ENCODE results near the gene LIN54.
A peak's percentile ranks its signal among the peaks of the same experiment; 100 is the strongest.

The LIN54 gene

DNA sequence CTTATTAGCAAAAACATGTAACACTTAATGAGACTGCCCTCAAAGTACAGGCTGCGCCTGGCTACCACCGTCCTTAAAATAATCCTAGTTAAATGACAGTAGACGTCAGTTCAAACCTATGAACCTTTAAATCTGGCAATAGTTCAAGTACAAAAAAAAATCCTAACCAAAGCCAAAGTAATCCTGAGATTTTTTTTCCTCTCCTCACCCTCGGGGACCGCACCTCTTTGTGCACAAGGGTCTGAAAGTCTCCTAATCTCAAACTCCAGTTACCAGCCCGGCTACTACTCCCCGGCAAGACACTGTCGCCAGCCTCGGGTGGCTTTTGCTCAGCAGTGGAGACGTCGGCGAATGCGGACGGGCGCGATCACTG lies 120.1 kb downstream of the LIN54 start:
- no peak for FAIRE-seq

DNA sequence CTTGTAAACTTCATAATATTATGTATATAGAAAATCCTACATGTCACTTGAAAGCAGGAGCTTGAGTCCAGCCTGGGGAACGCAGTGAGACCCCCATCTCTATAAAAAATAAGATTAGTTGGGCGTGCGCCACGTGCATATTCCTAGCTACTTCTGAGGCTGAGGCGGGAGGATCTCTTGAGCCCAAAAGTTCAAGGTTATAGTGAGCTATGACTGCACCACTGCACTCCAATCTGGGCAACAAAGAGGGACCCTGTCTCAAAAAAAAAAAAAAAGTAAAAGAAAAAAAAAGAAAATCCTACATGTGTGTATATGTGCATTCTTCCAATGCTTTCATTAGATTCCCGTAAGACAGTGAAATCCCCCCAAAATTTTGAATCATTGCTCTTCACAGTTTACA lies 121.3 kb downstream of the LIN54 start:
- FAIRE-seq: no peak

DNA sequence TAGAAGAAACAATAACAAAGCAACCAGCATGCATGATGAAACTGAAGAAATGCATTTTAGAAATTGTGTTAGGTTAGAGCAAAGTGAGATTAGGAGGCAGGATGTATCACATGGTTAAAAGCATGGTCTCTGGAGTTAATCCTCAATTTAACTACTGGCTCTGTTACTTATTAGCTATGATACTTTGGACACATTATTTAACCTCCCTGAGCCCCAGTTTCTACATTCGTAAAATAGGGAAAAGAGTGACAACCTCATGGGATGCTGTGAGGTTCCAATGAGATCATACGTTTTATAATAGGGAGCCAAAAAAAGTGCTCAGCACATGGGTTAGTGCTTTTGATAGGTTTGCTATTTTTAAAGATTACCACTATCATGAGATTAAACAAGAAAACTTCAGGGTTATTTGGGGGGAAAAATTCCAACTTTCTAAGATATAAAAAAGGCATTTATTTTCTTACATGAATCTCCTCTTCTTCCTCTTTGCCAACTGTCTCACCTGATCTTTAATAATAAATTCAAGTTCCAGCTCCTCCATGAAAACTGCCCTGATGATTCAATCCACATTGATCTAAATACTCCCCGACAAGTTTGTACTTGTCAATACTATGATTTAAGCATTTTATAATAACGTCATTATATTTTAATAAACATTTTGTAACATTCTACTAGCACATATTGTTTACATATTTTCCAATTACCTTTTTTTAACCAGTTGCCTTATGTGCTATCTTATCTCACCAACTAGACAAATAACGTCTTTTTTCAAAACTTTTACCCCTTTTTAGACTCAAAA lies 124.3 kb downstream of the LIN54 start:
- peak; percentile 38 for FAIRE-seq

DNA sequence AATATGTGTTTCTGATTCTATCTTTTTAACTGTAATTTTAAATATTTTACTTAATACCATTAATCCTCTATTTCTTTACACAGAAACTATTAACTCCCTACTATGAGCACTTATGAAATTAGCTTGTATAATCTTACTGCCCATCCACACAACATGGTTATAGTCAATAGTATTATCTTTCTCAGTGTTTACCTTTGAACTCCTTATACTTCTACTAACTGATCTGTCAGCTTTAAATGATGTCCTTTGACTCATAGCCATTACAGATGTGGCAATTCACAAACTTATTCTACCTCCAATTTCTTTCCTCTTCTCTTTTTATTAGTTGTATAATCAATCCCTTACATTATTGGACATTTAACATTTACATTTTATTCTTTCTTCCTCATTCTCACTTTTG lies 125.2 kb downstream of the LIN54 start:
- peak; percentile 56 for FAIRE-seq
